GM15510 (cell line): Measurements from ENCODE around the gene SUMO2.

Source experiments
- POLR2A ChIP-seq: IDR thresholded peaks from 3 replicates; pipeline ENCODE4 v1.6.1; 2011; ENCODE audit warnings: borderline replicate concordance; ENCODE audit not compliant: insufficient read length; ENCODE audit errors: extremely low read depth

SUMO2 gene

DNA sequence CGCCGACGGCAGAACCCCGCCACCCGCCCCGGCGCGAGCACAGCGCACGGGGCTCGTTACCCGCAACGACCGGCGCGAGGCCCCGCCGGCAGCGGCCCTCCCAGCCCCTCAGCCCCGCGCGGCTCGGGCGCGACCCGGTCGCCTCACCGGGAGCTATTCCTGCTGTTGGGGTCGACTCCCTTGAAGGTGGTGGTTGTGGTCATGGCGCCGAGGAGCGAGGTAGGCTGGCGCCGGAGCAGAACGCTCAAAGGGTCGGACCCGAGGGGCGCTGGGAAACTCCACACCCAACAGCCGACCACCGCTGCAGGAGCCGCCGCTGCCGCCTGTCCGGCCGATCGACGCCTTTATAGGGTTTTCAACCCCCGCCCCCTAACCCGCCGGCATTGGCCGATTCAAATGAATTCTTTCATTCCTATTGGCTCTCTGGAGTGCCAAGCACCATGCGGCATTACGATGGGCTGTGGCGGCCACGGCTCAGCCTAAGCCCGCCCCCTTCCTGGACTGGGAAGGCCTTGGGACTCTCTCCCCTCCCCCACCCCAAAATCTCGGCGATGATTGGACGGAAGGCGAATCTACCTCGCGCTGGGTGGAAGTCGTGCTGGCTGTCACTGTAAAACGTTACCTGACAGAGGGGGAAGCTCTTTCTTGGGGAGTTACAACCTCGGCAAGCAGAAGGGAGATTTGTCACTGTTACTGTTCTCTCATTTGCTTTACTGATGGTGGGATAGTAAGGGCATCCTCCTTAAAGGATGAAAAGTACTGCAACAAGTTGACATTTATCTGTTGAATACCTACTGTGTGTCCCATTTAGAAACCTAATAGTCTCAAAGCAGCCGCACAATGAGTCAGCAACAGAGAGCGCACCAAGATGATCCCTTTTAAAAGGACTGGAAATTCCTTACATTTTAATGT is 28.3 kb downstream of the SUMO2 start, which contains the start of gene JPT1:
JPT1 (minus strand) TSS at position 318 of the 912 bp plus-strand sequence; CDS start at position 203, 115 bp downstream.
- TF ChIP-seq POLR2A: peak; percentile 100

- no peak for TF ChIP-seq POLR2A
Measured at GRCh38 chr17:75153780-75154194, 29.0 kb downstream of the SUMO2 start.

DNA sequence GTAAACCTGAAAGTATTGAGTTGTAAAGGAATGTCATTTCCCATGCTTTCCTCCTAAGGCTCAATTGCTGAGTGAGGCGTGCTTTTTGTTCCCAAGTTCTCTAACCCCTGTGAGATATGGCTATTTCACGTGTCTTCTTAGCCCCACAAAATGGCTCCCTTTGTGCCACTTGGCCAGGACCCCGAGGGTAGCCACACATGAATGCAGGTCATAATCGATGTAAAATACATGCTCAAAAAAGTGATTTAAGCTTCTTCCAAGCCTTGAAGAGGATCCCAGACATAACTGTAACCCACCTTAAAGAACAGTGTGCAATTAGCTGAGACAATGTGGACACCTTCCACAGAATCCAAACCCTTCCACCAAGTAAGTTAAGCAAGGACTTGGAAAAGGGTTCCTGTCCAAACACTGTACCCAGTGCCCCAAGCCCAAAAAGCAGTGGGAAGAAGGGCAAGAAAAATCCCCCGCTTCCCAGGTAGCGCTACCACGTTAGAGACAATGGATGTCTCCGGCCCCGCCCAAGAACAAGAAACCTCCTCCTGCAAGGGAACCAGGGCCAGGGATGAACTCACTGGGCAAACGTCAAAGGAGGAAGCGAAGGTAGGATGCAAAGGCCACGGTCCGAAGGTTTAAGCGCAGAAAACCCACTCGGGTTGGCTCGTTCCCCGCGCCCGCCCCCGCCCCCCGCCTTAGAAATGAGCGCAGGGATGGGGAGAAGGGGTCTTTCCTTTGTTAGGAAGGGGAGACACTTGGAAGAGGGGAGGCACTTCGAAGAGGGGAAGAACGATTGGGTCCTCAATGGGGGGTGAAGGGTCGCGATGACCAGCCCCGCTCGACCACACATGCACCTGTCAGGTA is 29.6 kb downstream of the SUMO2 start:
- peak; percentile 22 for TF ChIP-seq POLR2A

GRCh38 chr17:75152523-75152921 is 30.2 kb downstream of the SUMO2 start:
- TF ChIP-seq POLR2A: no peak

GRCh38 chr17:75151930-75152329 is 30.8 kb downstream of the SUMO2 start:
- no peak for TF ChIP-seq POLR2A

GRCh38 chr17:75147878-75148546 is 34.7 kb downstream of the SUMO2 start:
- no peak for TF ChIP-seq POLR2A

DNA sequence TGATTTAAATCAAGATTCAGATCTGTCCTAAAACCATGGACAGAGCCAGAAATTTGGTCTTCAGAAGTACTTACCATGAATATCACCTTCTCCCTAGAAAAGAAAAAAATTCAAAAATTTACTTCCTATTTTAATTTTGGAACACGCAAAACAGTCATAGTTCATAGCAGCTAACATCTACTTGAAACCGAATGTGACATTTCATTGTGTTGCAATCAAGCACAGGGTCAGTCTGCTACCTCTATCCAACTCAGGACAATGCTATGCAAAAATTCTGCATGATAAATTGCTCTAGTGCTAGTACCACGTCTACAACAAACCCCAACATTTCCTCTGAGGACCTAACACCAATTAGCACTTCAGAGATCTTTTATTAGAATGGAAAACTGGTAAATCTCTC is 36.2 kb downstream of the SUMO2 start:
- no peak for TF ChIP-seq POLR2A

GRCh38 chr17:75144816-75145512 is 37.8 kb downstream of the SUMO2 start:
- no peak for TF ChIP-seq POLR2A

GRCh38 chr17:75142236-75142971 is 40.4 kb downstream of the SUMO2 start:
- TF ChIP-seq POLR2A: no peak

DNA sequence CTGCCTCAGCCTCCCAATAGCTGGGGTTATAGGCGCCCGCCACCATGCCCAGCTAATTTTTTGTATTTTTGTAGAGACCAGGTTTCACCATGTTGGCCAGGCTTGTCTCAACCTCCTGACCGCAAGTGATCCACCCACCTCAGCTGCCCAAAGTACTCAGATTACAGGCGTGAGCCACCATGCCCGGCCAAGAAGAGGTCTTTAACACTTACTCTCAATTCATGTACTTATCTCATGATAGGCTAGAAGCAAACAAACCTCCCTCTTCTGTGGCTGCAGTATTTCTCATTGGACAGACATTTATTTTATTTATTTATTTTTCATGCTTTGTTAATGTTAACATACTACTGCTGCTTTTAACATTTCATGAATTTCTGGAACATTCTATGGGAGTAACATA is 44.2 kb downstream of the SUMO2 start:
- TF ChIP-seq POLR2A: no peak

GRCh38 chr17:75135946-75136345 is 46.8 kb downstream of the SUMO2 start:
- no peak for TF ChIP-seq POLR2A

GRCh38 chr17:75135452-75135851 is 47.3 kb downstream of the SUMO2 start:
- no peak for TF ChIP-seq POLR2A

- TF ChIP-seq POLR2A: no peak
Measured at GRCh38 chr17:75133001-75133400, 49.8 kb downstream of the SUMO2 start.

DNA sequence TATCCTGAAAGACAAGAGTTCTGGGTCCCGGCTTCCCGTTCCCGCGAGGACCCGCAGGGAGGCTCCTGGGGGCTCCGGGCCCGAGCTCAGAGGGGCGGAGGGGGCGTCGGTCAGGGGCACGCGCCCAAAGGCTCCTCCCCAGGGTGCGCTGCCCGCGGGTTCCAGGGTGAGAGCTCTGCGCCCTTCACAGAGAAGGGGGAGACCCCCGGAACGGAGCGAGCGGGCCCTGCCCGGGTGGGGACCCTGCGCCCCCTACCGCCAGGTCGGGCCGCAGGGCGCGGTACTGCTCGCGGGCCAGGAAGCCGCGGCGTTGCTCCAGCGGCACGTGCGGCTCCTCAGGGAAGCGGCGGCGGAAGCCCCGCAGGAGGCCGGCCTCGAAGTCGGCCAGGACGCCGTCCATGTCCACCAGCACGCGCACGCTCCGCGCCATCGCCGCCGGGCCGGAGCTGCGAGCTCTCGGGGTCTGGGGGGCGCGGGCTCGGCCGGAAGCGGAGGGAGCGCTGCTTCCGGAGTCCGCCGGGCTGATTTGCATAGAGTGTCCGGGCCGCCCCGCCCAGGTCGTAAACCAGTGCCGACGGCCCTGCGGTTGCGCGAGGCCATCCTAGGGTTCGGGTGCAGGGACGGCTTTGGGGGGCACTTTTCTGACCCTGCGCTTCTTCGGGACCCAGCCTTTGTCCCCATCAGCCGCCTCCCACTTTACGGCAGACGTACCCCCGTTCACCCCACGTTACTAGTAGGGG is 51.3 kb downstream of the SUMO2 start, which contains the start of gene NT5C:
NT5C (minus strand) TSS at position 465 of the 740 bp plus-strand sequence; CDS start at position 430, 35 bp downstream.
- TF ChIP-seq POLR2A: peak; percentile 96
